PC-9 (cell line): ENCODE data around the gene AFAP1.

Experiments used
- CTCF ChIP-seq: fragments of 200-600 bp; sonication (generic); conservative IDR thresholded peaks from 2 replicates; pipeline ENCODE4 v1.6.1; 2017; ENCODE audit warnings: mixed run types, antibody characterized with exemption, mild to moderate bottlenecking, moderate library complexity
- EZH2 ChIP-seq: fragments of 200-600 bp; sonication (generic); IDR thresholded peaks from 2 replicates; pipeline ENCODE4 v1.8.0; 2017; ENCODE audit warnings: antibody characterized with exemption, low read depth

DNA sequence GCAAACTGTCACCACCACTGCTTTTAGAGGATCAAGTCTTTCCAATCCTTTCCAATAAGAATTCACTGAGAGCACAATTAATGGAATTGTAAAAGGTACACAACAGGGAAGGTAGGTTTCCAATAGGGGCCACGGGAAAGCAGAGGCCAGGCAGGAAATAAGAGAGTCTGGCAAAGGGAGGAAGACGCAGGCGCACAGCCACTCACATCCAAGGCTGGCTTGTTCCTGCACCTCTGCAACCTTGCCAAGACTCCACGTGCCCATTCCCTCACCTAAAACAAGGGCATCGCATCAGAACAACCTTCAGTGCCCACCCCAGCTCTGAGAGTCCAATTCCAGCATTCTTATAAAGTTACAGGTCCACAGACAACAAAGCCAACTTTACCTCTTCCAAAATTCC is 81.2 kb downstream of the AFAP1 start:
- TF ChIP-seq CTCF, result no peak
- TF ChIP-seq EZH2, result no peak
